Measurements from ENCODE around the gene KCTD17. TPM values are rescaled to one million over a fixed set of nuclear protein-coding genes. Genes with fewer than 3 reads are reported as not detected.

Gene KCTD17
- 10 to 100 TPM in 7 of 10 donors, 1 to 10 TPM in 3; 6.9 to 49.2 (median 13.8) TPM for total RNA-seq
- polyA plus RNA-seq, result 10 to 100 TPM; 17.6 to 17.8 TPM
- long read RNA-seq, donor 1, partial matches to known transcripts, result 5 of 7 reads
- long read RNA-seq, donor 1, other reads (novel, unspliced or antisense), result 2 of 7 reads
- long read RNA-seq, donor 2, partial matches to known transcripts, result 1 of 28 reads
- long read RNA-seq, donor 2, other reads (novel, unspliced or antisense), result 23 of 28 reads
- long read RNA-seq, donor 3, partial matches to known transcripts, result 2 of 4 reads
- long read RNA-seq, donor 3, other reads (novel, unspliced or antisense), result 0 of 4 reads

GRCh38 chr22:37051391-37052385 lies at the start of gene KCTD17:
TSS of gene KCTD17 (plus strand) at chr22:37051742. CDS start at chr22:37051761, 19 bp downstream.
- Histone ChIP-seq H3K4me3 (peak within 1 kb of the TSS; percentile 67 to 81 (median 75)), H3K36me3 (peaks cover 0 to 21% (median 5%) of the 10 kb centered on the region in 9 donors), H3K4me1 (peaks cover 6 to 36% (median 24%) of the 10 kb centered on the region in 9 donors), H3K27me3 (no peaks in the 10 kb centered on the region), H3K9me3 (no peaks in the 10 kb centered on the region), H3K27ac (peak within 1 kb of the TSS in 7 of 10 donors; percentile 38 to 81 (median 54))
- peak; percentile 65 to 83 for DNase-seq
- intact Hi-C loops (cut with DNase I), result no loop called here
- 6 to 7% methylated on average over 85 to 89 of the region's 89 CpGs for WGBS, 2 donors
- TF ChIP-seq CTCF (IDR thresholded peaks at IDR 0.05), result peak in 1 of 9 donors; percentile 10
- ATAC-seq, result peak; percentile 71 to 94 (median 86)

- no peaks in the 10 kb centered on the region for H3K27me3 ChIP-seq
- H3K27ac ChIP-seq, result no peak overlapping the region
- DNase-seq (no peak), ATAC-seq (no peak)
- H3K4me1 ChIP-seq, result peaks cover 0 to 1% (median 0%) of the 10 kb centered on the region in 9 donors
- 85 to 89% methylated on average over 12 of the region's 12 CpGs for WGBS, 2 donors
- TF ChIP-seq CTCF (IDR thresholded peaks at IDR 0.05), result no peak
- H3K36me3 ChIP-seq, result no peaks in the 10 kb centered on the region
- H3K9me3 ChIP-seq, result peaks cover 0 to 7% (median 0%) of the 10 kb centered on the region in 11 donors
- H3K4me3 ChIP-seq, result no peak overlapping the region
- intact Hi-C loops (cut with DNase I), result no loop called here
These were observed 49.7 kb upstream of the KCTD17 start for GRCh38 chr22:37001826-37002225.

GRCh38 chr22:37002633-37003032 lies 48.9 kb upstream of the KCTD17 start:
- intact Hi-C loops (cut with DNase I), result no loop called here
- ATAC-seq, result no peak
- no peak overlapping the region for H3K27ac ChIP-seq

More at GRCh38 chr22:37002633-37003032, 48.9 kb upstream of the KCTD17 start:
- Histone ChIP-seq H3K27me3 (no peaks in the 10 kb centered on the region), H3K4me1 (peaks cover 0 to 9% (median 0%) of the 10 kb centered on the region in 9 donors), H3K4me3 (no peak overlapping the region), H3K36me3 (no peaks in the 10 kb centered on the region), H3K9me3 (peaks cover 0 to 7% (median 0%) of the 10 kb centered on the region in 11 donors)
- no peak for DNase-seq
- TF ChIP-seq CTCF (IDR thresholded peaks at IDR 0.05), result no peak
- WGBS, 2 donors, result 78 to 86% methylated on average over 7 of the region's 7 CpGs
